Measurements from ENCODE around the gene EYA4.

Gene EYA4

GRCh38 chr6:133460101-133460500 lies 218.9 kb downstream of the EYA4 start:
- H3K36me3 ChIP-seq (replicated peaks; ENCODE audit: insufficient read depth, low read length), result no peaks in the 10 kb centered on the region

GRCh38 chr6:133463790-133464189 lies 222.6 kb downstream of the EYA4 start:
- Histone ChIP-seq H3K9me2 (replicated peaks; ENCODE audit: insufficient read depth, low read length) (no peaks in the 10 kb centered on the region), H3K4me1 (ENCODE audit: low read length) (no peaks in the 10 kb centered on the region), H3K27me3 (replicated peaks; ENCODE audit: insufficient read depth, low read length) (no peaks in the 10 kb centered on the region), H3K9me3 (replicated peaks; ENCODE audit: insufficient read depth, low read length) (no peaks in the 10 kb centered on the region), H3F3A (ENCODE audit: insufficient read depth, low read length) (no peaks in the 10 kb centered on the region), H3K4me3 (ENCODE audit: low read length) (no peak overlapping the region), H3K79me2 (ENCODE audit: low read length) (no peaks in the 10 kb centered on the region), H3K36me3 (replicated peaks; ENCODE audit: insufficient read depth, low read length) (no peaks in the 10 kb centered on the region), H2AFZ (ENCODE audit: low read length) (no peak overlapping the region), H3K4me2 (ENCODE audit: low read depth, low read length) (no peak overlapping the region), H3K9ac (ENCODE audit: low read length) (no peak overlapping the region), H3K27ac (ENCODE audit: low read length) (no peak overlapping the region), H4K20me1 (ENCODE audit: insufficient read depth, low read length) (no peaks in the 10 kb centered on the region)
- DNase-seq, result no peak
- no peak for TF ChIP-seq EZH2 (optimal IDR thresholded peaks at IDR 0.05; ENCODE audit: low read depth, low read length)
- no peak for TF ChIP-seq EZH2phosphoT487 (IDR thresholded peaks at IDR 0.05; ENCODE audit: low read length)
- TF ChIP-seq CTCF (IDR thresholded peaks at IDR 0.05; ENCODE audit: low read length), result no peak

More at GRCh38 chr6:133460101-133460500, 218.9 kb downstream of the EYA4 start:
- Histone ChIP-seq H2AFZ (ENCODE audit: low read length) (no peak overlapping the region), H3K9me3 (replicated peaks; ENCODE audit: insufficient read depth, low read length) (no peaks in the 10 kb centered on the region), H3K4me2 (ENCODE audit: low read depth, low read length) (no peak overlapping the region), H3K4me3 (ENCODE audit: low read length) (no peak overlapping the region), H3K9me2 (replicated peaks; ENCODE audit: insufficient read depth, low read length) (no peaks in the 10 kb centered on the region), H4K20me1 (ENCODE audit: insufficient read depth, low read length) (no peaks in the 10 kb centered on the region), H3F3A (ENCODE audit: insufficient read depth, low read length) (no peaks in the 10 kb centered on the region), H3K9ac (ENCODE audit: low read length) (no peak overlapping the region), H3K79me2 (ENCODE audit: low read length) (no peaks in the 10 kb centered on the region), H3K4me1 (ENCODE audit: low read length) (no peaks in the 10 kb centered on the region), H3K27ac (ENCODE audit: low read length) (no peak overlapping the region), H3K27me3 (replicated peaks; ENCODE audit: insufficient read depth, low read length) (no peaks in the 10 kb centered on the region)
- TF ChIP-seq EZH2 (optimal IDR thresholded peaks at IDR 0.05; ENCODE audit: low read depth, low read length) (no peak), CTCF (IDR thresholded peaks at IDR 0.05; ENCODE audit: low read length) (no peak), EZH2phosphoT487 (IDR thresholded peaks at IDR 0.05; ENCODE audit: low read length) (no peak)
- DNase-seq, result no peak

- no peak for DNase-seq
- Histone ChIP-seq H3K4me2 (ENCODE audit: low read depth, low read length) (no peak overlapping the region), H3K9me2 (replicated peaks; ENCODE audit: insufficient read depth, low read length) (no peaks in the 10 kb centered on the region), H3K79me2 (ENCODE audit: low read length) (no peaks in the 10 kb centered on the region), H2AFZ (ENCODE audit: low read length) (no peak overlapping the region), H3K9ac (ENCODE audit: low read length) (no peak overlapping the region), H3K4me3 (ENCODE audit: low read length) (no peak overlapping the region), H3K36me3 (replicated peaks; ENCODE audit: insufficient read depth, low read length) (no peaks in the 10 kb centered on the region), H3F3A (ENCODE audit: insufficient read depth, low read length) (no peaks in the 10 kb centered on the region), H3K4me1 (ENCODE audit: low read length) (no peaks in the 10 kb centered on the region), H3K9me3 (replicated peaks; ENCODE audit: insufficient read depth, low read length) (no peaks in the 10 kb centered on the region), H4K20me1 (ENCODE audit: insufficient read depth, low read length) (no peaks in the 10 kb centered on the region), H3K27me3 (replicated peaks; ENCODE audit: insufficient read depth, low read length) (no peaks in the 10 kb centered on the region), H3K27ac (ENCODE audit: low read length) (no peak overlapping the region)
- TF ChIP-seq EZH2phosphoT487 (IDR thresholded peaks at IDR 0.05; ENCODE audit: low read length), result no peak
- no peak for TF ChIP-seq CTCF (IDR thresholded peaks at IDR 0.05; ENCODE audit: low read length)
- no peak for TF ChIP-seq EZH2 (optimal IDR thresholded peaks at IDR 0.05; ENCODE audit: low read depth, low read length)
Measured at GRCh38 chr6:133466680-133467079, 225.5 kb downstream of the EYA4 start.

Data from MM.1S (cell line).